H9 (cell line): ENCODE data around the gene MAD1L1. TPM values are rescaled to one million over a fixed set of nuclear protein-coding genes. Genes with fewer than 3 reads are reported as not detected.
A peak's percentile ranks its signal among the peaks of the same experiment; 100 is the strongest.

Source experiments
- DNase-seq: peaks from one replicate; pipeline ENCODE4 v3.0.0-alpha.2; 2017
- H2AFZ ChIP-seq: one replicate; pipeline ENCODE4 v1.6.1; 2013; ENCODE audit warnings: mild to moderate bottlenecking, low read length, control low read depth, moderate library complexity
- H2AK5ac ChIP-seq: 2 replicates; pipeline ENCODE4 v1.6.1; 2013; ENCODE audit warnings: low read length, control low read depth, mixed read lengths; ENCODE audit not compliant: insufficient read length
- H2BK120ac ChIP-seq: one replicate; pipeline ENCODE4 v1.6.1; 2013; ENCODE audit warnings: low read depth, mild to moderate bottlenecking, low read length, control low read depth, inconsistent platforms; ENCODE audit not compliant: poor library complexity, severe bottlenecking
- H2BK12ac ChIP-seq: 2 replicates; pipeline ENCODE4 v1.6.1; 2013; ENCODE audit warnings: low read length, control low read depth, mixed read lengths, low read depth; ENCODE audit not compliant: insufficient read length
- H2BK15ac ChIP-seq: 2 replicates; pipeline ENCODE4 v1.6.1; 2013; ENCODE audit warnings: low read depth, low read length, control low read depth
- H2BK20ac ChIP-seq: one replicate; pipeline ENCODE4 v1.6.1; 2013; ENCODE audit warnings: low read depth, mild to moderate bottlenecking, low read length, control low read depth, inconsistent platforms; ENCODE audit not compliant: poor library complexity, severe bottlenecking
- H2BK5ac ChIP-seq: 2 replicates; pipeline ENCODE4 v1.6.1; 2013; ENCODE audit warnings: low read length, control low read depth, mixed read lengths; ENCODE audit not compliant: insufficient read length
- H3K14ac ChIP-seq: 2 replicates; pipeline ENCODE4 v1.6.1; 2013; ENCODE audit warnings: low read length, control low read depth; ENCODE audit not compliant: insufficient read depth
- H3K18ac ChIP-seq: 2 replicates; pipeline ENCODE4 v1.6.1; 2013; ENCODE audit warnings: low read depth, mild to moderate bottlenecking, mixed read lengths, low read length, control low read depth; ENCODE audit not compliant: insufficient read length
- H3K23ac ChIP-seq: 2 replicates; pipeline ENCODE4 v1.6.1; 2013; ENCODE audit warnings: low read length, control low read depth, mixed read lengths, low read depth; ENCODE audit not compliant: insufficient read length
- H3K23me2 ChIP-seq: 2 replicates; pipeline ENCODE4 v1.6.1; 2013; ENCODE audit warnings: low read depth, mild to moderate bottlenecking, mixed read lengths, low read length, control low read depth; ENCODE audit not compliant: insufficient read length, poor library complexity, severe bottlenecking
- H3K27ac ChIP-seq: 2 replicates; pipeline ENCODE4 v1.5.1; 2013; ENCODE audit warnings: low read length, control low read depth, mixed read lengths, low read depth; ENCODE audit not compliant: insufficient read length
- H3K27me3 ChIP-seq: 2 replicates; pipeline ENCODE4 v1.6.1; 2013; ENCODE audit warnings: low read length, control low read depth, inconsistent platforms; ENCODE audit not compliant: insufficient read depth
- H3K4ac ChIP-seq: 2 replicates; pipeline ENCODE4 v1.6.1; 2013; ENCODE audit warnings: low read depth, mild to moderate bottlenecking, control low read depth, inconsistent platforms, low read length, moderate library complexity
- H3K4me1 ChIP-seq: 2 replicates; pipeline ENCODE4 v1.6.1; 2013; ENCODE audit warnings: low read length, control low read depth, inconsistent platforms; ENCODE audit not compliant: insufficient read depth
- H3K4me2 ChIP-seq: 2 replicates; pipeline ENCODE4 v1.6.1; 2013; ENCODE audit warnings: low read length, control low read depth, mixed read lengths; ENCODE audit not compliant: insufficient read length, insufficient read depth
- H3K56ac ChIP-seq: 2 replicates; pipeline ENCODE4 v1.6.1; 2013; ENCODE audit warnings: low read depth, mild to moderate bottlenecking, mixed read lengths, low read length, control low read depth; ENCODE audit not compliant: insufficient read length
- H3K79me1 ChIP-seq: 2 replicates; pipeline ENCODE4 v1.6.1; 2013; ENCODE audit warnings: low read depth, mild to moderate bottlenecking, moderate library complexity, low read length, control low read depth, inconsistent platforms; ENCODE audit not compliant: insufficient read depth, poor library complexity, severe bottlenecking
- H3K79me2 ChIP-seq: 2 replicates; pipeline ENCODE4 v1.6.1; 2013; ENCODE audit warnings: low read length, control low read depth, inconsistent platforms; ENCODE audit not compliant: insufficient read depth
- H3K9ac ChIP-seq: 2 replicates; pipeline ENCODE4 v1.6.1; 2013; ENCODE audit warnings: low read length, control low read depth, mixed read lengths; ENCODE audit not compliant: insufficient read length; ENCODE audit errors: extremely low read depth
- H3K9me3 ChIP-seq: one replicate; pipeline ENCODE4 v1.6.1; 2013; ENCODE audit warnings: low read depth, low read length, inconsistent platforms; ENCODE audit not compliant: control insufficient read depth
- H3T11ph ChIP-seq: one replicate; pipeline ENCODE4 v1.6.1; 2013; ENCODE audit warnings: mild to moderate bottlenecking, low read length, control low read depth, inconsistent platforms
- H4K20me1 ChIP-seq: one replicate; pipeline ENCODE4 v1.6.1; 2013; ENCODE audit not compliant: control insufficient read depth, insufficient read length, insufficient read depth
- H4K5ac ChIP-seq: 2 replicates; pipeline ENCODE4 v1.6.1; 2013; ENCODE audit warnings: low read depth, mild to moderate bottlenecking, mixed read lengths, low read length, control low read depth; ENCODE audit not compliant: insufficient read length
- H4K8ac ChIP-seq: replicated peaks from 2 replicates; pipeline ENCODE4 v1.6.1; 2013; ENCODE audit warnings: low read length, control low read depth, mixed read lengths, low read depth; ENCODE audit not compliant: insufficient read length
- H4K91ac ChIP-seq: 2 replicates; pipeline ENCODE4 v1.6.1; 2013; ENCODE audit warnings: low read depth, mild to moderate bottlenecking, moderate library complexity, mixed read lengths, low read length, control low read depth; ENCODE audit not compliant: insufficient read length
- H3K27ac Mint-ChIP-seq, 3 experiments: 2 replicates in 2 of 3; 3 replicates in 1 of 3; pipeline ENCODE4 v1.8.0; 2020 to 2021; ENCODE audit warnings: mixed read lengths in 3 of 3, mild to moderate bottlenecking in 1 of 3, moderate library complexity in 1 of 3
- H3K27me3 Mint-ChIP-seq: 2 replicates; pipeline ENCODE4 v1.8.0; 2021; ENCODE audit warnings: low read depth, mild to moderate bottlenecking, moderate library complexity, mixed read lengths
- H3K36me3 Mint-ChIP-seq, 3 experiments: 2 replicates in 2 of 3; 3 replicates in 1 of 3; pipeline ENCODE4 v1.8.0; 2020 to 2021; ENCODE audit warnings: low read depth in 3 of 3, mixed read lengths in 3 of 3; ENCODE audit not compliant: insufficient read depth in 1 of 3
- H3K4me1 Mint-ChIP-seq, 2 experiments: 2 replicates each; pipeline ENCODE4 v1.8.0; 2020; ENCODE audit warnings: mixed read lengths in 2 of 2
- H3K4me3 Mint-ChIP-seq, 2 experiments: 2 replicates in 1 of 2; 3 replicates in 1 of 2; pipeline ENCODE4 v1.8.0; 2020 to 2021; ENCODE audit warnings: mild to moderate bottlenecking in 2 of 2, mixed read lengths in 2 of 2, moderate library complexity in 1 of 2
- H3K9me3 Mint-ChIP-seq, 2 experiments: 2 replicates in 1 of 2; 3 replicates in 1 of 2; pipeline ENCODE4 v1.8.0; 2020; ENCODE audit warnings: mild to moderate bottlenecking in 2 of 2, mixed read lengths in 2 of 2, moderate library complexity in 1 of 2
- CTCF ChIP-seq: fragments of 200-600 bp; sonication (generic); conservative IDR thresholded peaks from 3 replicates; pipeline ENCODE4 v1.8.0; 2021; ENCODE audit warnings: antibody characterized with exemption, mild to moderate bottlenecking
- WGBS: extraction: QIAGEN DNeasy Blood & Tissue Kit; methylation state at CpG from one replicate; pipeline ENCODE4 v1.1.7; 2013; ENCODE audit warnings: missing lambda C conversion rate, low lambda C conversion rate, mixed read lengths; ENCODE audit not compliant: insufficient read length; ENCODE audit errors: extremely low coverage; 5-methylcytosine and 5-hydroxymethylcytosine counted together
- total RNA-seq: library from RNA; stranded (reverse); gene quantifications from 2 replicates; pipeline ENCODE4 v1.2.1, GENCODE V29; 2021

The MAD1L1 gene
- total RNA-seq, 1 experiment from 2014 or later = 39.0 TPM

DNA sequence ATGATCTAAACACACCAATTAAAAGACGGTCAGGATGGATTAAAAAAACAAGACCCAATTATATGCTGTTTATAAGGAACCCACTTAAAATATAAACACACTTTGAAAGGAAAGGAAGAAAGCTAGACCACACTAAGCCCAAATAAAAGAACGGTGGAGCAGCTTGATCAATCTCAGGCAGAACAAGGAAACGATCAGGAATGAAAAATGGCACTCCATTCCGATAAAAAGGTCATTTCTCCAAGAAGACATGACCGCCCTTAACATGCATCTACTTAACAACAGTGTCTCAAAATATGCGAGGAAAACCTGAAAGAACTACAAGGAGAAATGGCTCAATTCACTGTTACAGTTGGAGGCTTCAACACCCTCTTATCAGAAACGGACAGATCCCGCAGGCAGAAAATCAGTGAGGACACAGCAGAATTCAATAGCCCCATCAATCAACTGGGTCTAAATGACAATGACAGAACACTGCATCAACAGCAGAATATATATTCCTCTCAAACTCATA lies 210.0 kb downstream of the MAD1L1 start:
- Histone ChIP-seq H4K5ac (no peak overlapping the region), H3K23ac (no peak overlapping the region), H4K91ac (no peak overlapping the region), H4K8ac (no peak overlapping the region), H3K18ac (no peak overlapping the region), H2BK12ac (no peak overlapping the region), H3K9me3 (no peaks in the 10 kb centered on the region), H3K9ac (no peak overlapping the region), H3K27me3 (no peaks in the 10 kb centered on the region), H2BK20ac (no peak overlapping the region), H4K20me1 (no peaks in the 10 kb centered on the region), H3K4me1 (no peaks in the 10 kb centered on the region), H3K23me2 (no peaks in the 10 kb centered on the region), H2BK5ac (no peak overlapping the region), H3K14ac (no peak overlapping the region), H3K79me1 (no peaks in the 10 kb centered on the region), H2AK5ac (no peak overlapping the region), H2BK120ac (no peak overlapping the region), H3K79me2 (no peaks in the 10 kb centered on the region; the same call in 1 of the 2 replicates), H3K56ac (no peak overlapping the region), H3K4ac (no peak overlapping the region), H2BK15ac (no peak overlapping the region), H2AFZ (no peak overlapping the region), H3K4me2 (no peak overlapping the region), H3K27ac (no peak overlapping the region), H3T11ph (no peak overlapping the region)
- peaks cover 6 to 23% (median 9%) of the 10 kb centered on the region in 3 experiments; a peak in 6 of 7 replicates for H3K36me3 Mint-ChIP-seq
- H3K27ac Mint-ChIP-seq = peak overlapping the region in 1 of 3 experiments; percentile 39; a peak in 1 of 7 replicates
- WGBS = no CpG with 5 or more reads among the region's 8 CpGs
- DNase-seq = no peak
- H3K4me3 Mint-ChIP-seq = no peak overlapping the region
- H3K4me1 Mint-ChIP-seq = peaks cover 5% of the 10 kb centered on the region in 2 experiments; a peak in 3 of 4 replicates
- TF ChIP-seq CTCF = no peak
- peaks cover 20 to 24% of the 10 kb centered on the region in 2 experiments for H3K9me3 Mint-ChIP-seq
- H3K27me3 Mint-ChIP-seq = no peaks in the 10 kb centered on the region; the same call in 1 of the 2 replicates
